GM23338 (cell line): Measurements from ENCODE around the gene PVR.

Experiments used
- CTCF ChIP-seq, 2 experiments: fragments of 200-600 bp in 1 of 2; sonication (generic) in 1 of 2; conservative IDR thresholded peaks; 2 replicates each; pipeline versions ENCODE4 v1.5.1 to v1.6.1; 2016 to 2017; ENCODE audit warnings: antibody characterized with exemption in 2 of 2, low read depth in 2 of 2, mild to moderate bottlenecking in 2 of 2, moderate library complexity in 1 of 2
- ETS1 ChIP-seq: IDR thresholded peaks from 2 replicates; pipeline ENCODE4 v1.6.1; 2016; ENCODE audit warnings: antibody characterized with exemption
- EZH2 ChIP-seq: fragments of 200-600 bp; sonication (generic); IDR thresholded peaks from one replicate; pipeline ENCODE4 v1.8.0; 2017; ENCODE audit warnings: antibody characterized with exemption, mild to moderate bottlenecking, low read depth; ENCODE audit not compliant: unreplicated experiment
- EZH2phosphoT487 ChIP-seq: fragments of 200-600 bp; sonication (generic); IDR thresholded peaks from one replicate; pipeline ENCODE4 v1.8.1; 2018; ENCODE audit warnings: antibody characterized with exemption; ENCODE audit not compliant: unreplicated experiment
- POLR2AphosphoS5 ChIP-seq: IDR thresholded peaks from 2 replicates; pipeline ENCODE4 v1.6.1; 2016; ENCODE audit warnings: antibody characterized with exemption, low read depth

DNA sequence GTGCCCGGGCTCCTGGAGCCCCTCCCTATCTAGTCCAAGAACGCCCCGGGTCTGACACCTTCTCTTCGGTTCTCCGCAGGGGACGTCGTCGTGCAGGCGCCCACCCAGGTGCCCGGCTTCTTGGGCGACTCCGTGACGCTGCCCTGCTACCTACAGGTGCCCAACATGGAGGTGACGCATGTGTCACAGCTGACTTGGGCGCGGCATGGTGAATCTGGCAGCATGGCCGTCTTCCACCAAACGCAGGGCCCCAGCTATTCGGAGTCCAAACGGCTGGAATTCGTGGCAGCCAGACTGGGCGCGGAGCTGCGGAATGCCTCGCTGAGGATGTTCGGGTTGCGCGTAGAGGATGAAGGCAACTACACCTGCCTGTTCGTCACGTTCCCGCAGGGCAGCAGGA lies 3.4 kb downstream of the PVR start:
- TF ChIP-seq CTCF (conservative IDR thresholded peaks at IDR 0.05; ENCODE audit: low read depth in 2 of 2) (no peak), EZH2phosphoT487 (no peak), POLR2AphosphoS5 (no peak), EZH2 (no peak), ETS1 (no peak)
